Measurements from ENCODE around the gene BTBD9. TPM values are rescaled to one million over a fixed set of nuclear protein-coding genes. Genes with fewer than 3 reads are reported as not detected.

The BTBD9 gene
- total and polyA plus RNA-seq, 3 donors from 2014 or later: 11.4 to 32.8 (median 29.5) TPM

GRCh38 chr6:38316099-38316868, 323.4 kb downstream of the BTBD9 start:
- no peaks in the 10 kb centered on the region for H3K9me3 ChIP-seq
- no peak overlapping the region for H3K4me3 ChIP-seq
- H3K27me3 ChIP-seq: no peaks in the 10 kb centered on the region
- no peak for TF ChIP-seq POLR2A (IDR thresholded peaks at IDR 0.05)
- no peak for TF ChIP-seq CTCF (IDR thresholded peaks at IDR 0.05)
- intact Hi-C loops (cut with DNase I; ENCODE audit: low total_unique reads): no loop called here
- H3K27ac ChIP-seq: no peak overlapping the region
- no peaks in the 10 kb centered on the region for H3K4me1 ChIP-seq
- no peak for DNase-seq
- no peaks in the 10 kb centered on the region for H3K36me3 ChIP-seq (ENCODE audit: low read depth, missing control alignments)
- 94 to 96% methylated on average over 1 of the region's 1 CpG for WGBS, 2 donors

GRCh38 chr6:38311201-38311600, 328.5 kb downstream of the BTBD9 start:
- 74 to 77% methylated on average over 3 of the region's 3 CpGs for WGBS, 2 donors
- DNase-seq: no peak
- Histone ChIP-seq H3K4me1 (no peaks in the 10 kb centered on the region), H3K27ac (no peak overlapping the region), H3K27me3 (no peaks in the 10 kb centered on the region), H3K4me3 (no peak overlapping the region), H3K9me3 (no peaks in the 10 kb centered on the region), H3K36me3 (ENCODE audit: low read depth, missing control alignments) (no peaks in the 10 kb centered on the region)
- intact Hi-C loops (cut with DNase I; ENCODE audit: low total_unique reads): no loop called here
- no peak for TF ChIP-seq POLR2A (IDR thresholded peaks at IDR 0.05)
- TF ChIP-seq CTCF (IDR thresholded peaks at IDR 0.05): no peak

GRCh38 chr6:38310061-38310460, 329.7 kb downstream of the BTBD9 start:
- TF ChIP-seq POLR2A (IDR thresholded peaks at IDR 0.05) (no peak), CTCF (IDR thresholded peaks at IDR 0.05) (no peak)
- H3K4me1 ChIP-seq: no peaks in the 10 kb centered on the region
- H3K9me3 ChIP-seq: no peaks in the 10 kb centered on the region
- no peaks in the 10 kb centered on the region for H3K27me3 ChIP-seq
- H3K4me3 ChIP-seq: no peak overlapping the region
- no peaks in the 10 kb centered on the region for H3K36me3 ChIP-seq (ENCODE audit: low read depth, missing control alignments)
- intact Hi-C loops (cut with DNase I; ENCODE audit: low total_unique reads): no loop called here
- H3K27ac ChIP-seq: no peak overlapping the region
- no peak for DNase-seq
- WGBS, 2 donors: 78 to 81% methylated on average over 5 of the region's 5 CpGs

GRCh38 chr6:38307740-38308139, 332.0 kb downstream of the BTBD9 start:
- no peak for DNase-seq
- no peak for TF ChIP-seq CTCF (IDR thresholded peaks at IDR 0.05)
- TF ChIP-seq POLR2A (IDR thresholded peaks at IDR 0.05): no peak
- intact Hi-C loops (cut with DNase I; ENCODE audit: low total_unique reads): no loop called here
- H3K4me1 ChIP-seq: no peaks in the 10 kb centered on the region
- H3K36me3 ChIP-seq (ENCODE audit: low read depth, missing control alignments): no peaks in the 10 kb centered on the region
- H3K4me3 ChIP-seq: no peak overlapping the region
- H3K27ac ChIP-seq: no peak overlapping the region
- H3K9me3 ChIP-seq: no peaks in the 10 kb centered on the region
- H3K27me3 ChIP-seq: no peaks in the 10 kb centered on the region

GRCh38 chr6:38306931-38307330, 332.8 kb downstream of the BTBD9 start:
- Histone ChIP-seq H3K9me3 (no peaks in the 10 kb centered on the region), H3K4me3 (no peak overlapping the region), H3K27ac (no peak overlapping the region), H3K36me3 (ENCODE audit: low read depth, missing control alignments) (no peaks in the 10 kb centered on the region), H3K27me3 (no peaks in the 10 kb centered on the region), H3K4me1 (no peaks in the 10 kb centered on the region)
- intact Hi-C loops (cut with DNase I; ENCODE audit: low total_unique reads): no loop called here
- DNase-seq: no peak
- TF ChIP-seq CTCF (IDR thresholded peaks at IDR 0.05) (no peak), POLR2A (IDR thresholded peaks at IDR 0.05) (no peak)
